ENCODE results near the gene MFAP2.
"Not testable (repeated sequence)": the region's sequence is repeated elsewhere in the genome, so short reads cannot be mapped to it uniquely, and the experiment has no call there.

The MFAP2 gene

DNA sequence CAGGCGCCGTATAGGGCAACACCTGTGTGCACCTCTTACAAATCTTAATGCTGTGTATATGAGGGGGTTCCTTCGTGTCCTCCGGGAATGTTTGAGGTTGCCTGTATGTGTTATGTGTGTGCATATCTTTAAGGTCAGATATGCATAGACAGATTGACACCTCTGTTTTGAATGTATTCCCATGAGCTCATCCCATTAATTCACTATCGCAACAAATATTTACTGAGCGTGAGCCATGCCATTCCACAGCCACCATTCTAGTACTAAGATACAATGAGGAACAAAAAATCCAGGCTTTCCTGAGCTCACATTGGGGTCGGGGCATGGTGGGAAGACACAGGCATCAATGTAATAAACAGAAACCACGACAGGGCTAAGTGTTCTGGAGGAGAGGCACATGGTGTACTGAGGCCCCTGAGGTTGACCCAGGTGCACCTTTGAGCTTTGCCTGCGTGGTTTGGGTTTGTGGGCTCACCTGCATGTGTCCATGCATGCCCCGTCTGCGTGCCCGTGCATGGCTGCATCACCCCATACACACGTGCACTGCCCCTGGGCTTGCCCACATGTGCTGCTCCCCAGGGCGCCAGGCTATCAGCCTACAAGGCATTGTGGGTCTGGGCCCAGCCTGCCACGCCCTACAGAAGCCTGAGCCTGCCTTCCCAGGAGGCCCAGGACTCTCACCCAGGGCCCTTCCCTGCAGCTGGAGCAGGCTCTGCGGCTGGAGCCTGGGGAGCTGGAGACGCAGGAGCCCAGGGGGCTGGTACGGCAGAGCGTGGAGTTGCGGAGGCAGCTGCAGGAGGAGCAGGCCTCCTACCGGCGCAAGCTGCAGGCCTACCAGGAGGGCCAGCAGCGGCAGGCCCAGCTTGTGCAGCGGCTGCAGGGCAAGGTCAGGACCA, 51.0 kb downstream of the MFAP2 start:
- DNase-seq (ENCODE audit: low read depth), result not testable (repeated sequence)

GRCh38 chr1:16927711-16928485, 52.5 kb downstream of the MFAP2 start:
- no peak for DNase-seq (ENCODE audit: low read depth)

DNA sequence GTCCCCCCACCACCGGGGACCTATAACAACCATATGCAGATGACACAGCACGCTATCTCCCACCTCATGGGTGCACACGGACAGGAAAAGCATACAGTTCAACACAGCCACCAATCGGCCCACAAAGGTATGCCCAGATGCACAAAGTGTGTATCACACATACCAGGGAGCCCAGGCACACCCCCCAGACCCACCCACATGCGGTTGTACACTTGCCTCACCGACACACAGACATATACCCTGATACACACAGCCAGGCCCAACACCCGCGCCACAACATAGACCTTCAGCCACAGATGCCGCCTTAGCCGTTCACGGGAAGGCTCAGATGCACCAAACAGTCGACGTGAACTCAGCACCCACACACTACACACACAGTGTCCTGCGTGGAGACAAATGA, 53.2 kb downstream of the MFAP2 start:
- DNase-seq (ENCODE audit: low read depth), result no peak

GRCh38 chr1:16926491-16927073, 53.8 kb downstream of the MFAP2 start:
- DNase-seq (ENCODE audit: low read depth), result no peak

DNA sequence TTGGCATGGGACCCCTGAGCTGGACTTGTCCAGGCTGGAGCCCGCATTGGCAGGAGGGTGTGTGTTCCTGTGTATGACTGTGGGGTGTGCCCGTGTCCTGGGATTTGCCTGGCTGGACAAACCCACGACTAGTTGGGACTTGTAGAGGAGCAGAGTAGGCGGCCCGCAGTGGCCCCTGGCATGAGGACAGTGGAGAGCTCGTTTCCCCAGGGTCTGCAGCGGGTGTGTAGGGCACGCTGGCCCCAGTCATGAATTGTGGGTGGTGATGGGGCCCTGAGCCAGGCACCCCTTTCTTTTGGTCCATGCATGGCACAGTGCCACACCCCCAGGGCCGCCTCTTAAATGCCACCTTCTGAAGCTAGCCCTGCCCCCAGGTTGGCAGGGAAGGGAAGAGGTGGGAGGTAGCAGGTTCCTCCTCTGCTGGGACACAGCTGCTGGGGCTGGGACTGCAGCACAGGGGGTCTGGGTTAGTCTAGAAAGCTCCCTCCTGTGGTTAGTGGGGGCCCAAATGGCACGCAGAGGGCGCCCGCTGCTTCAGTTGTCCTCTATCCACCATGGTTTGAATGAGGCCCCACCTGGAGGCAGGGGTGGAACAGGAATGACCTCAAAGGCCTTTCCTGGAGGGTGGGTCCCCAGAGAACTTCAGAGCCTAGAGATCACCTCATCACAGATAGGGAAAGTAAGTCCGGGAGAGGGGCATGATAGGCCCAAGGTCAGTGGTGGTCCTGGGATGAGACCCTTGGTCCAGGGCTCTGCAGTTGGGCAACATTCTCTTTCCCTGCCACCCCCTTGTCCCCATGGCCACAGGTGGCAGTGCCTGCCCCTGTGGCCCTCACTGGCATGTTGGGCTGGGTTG, 54.6 kb downstream of the MFAP2 start:
- DNase-seq (ENCODE audit: low read depth), result no peak

- no peak for DNase-seq (ENCODE audit: low read depth)
Measured at GRCh38 chr1:16924919-16925477, 55.4 kb downstream of the MFAP2 start.

All from stimulated activated CD4-positive, alpha-beta T cell treated with anti-CD3 and anti-CD28 coated beads, Interleukin-2, amount 100 ng/mL, for 4 hours (primary cell).